OCI-LY1 (cell line): Measurements from ENCODE around the gene ANKDD1B.

Experiments used
- CTCF ChIP-seq: fragments of 200-600 bp; sonication (generic), shearing (Covaris generic); IDR thresholded peaks from 2 replicates; pipeline ENCODE4 v1.5.1; 2017; ENCODE audit warnings: mild to moderate bottlenecking, antibody characterized with exemption, low read length, moderate library complexity, mixed read lengths
- EZH2 ChIP-seq: fragments of 200-600 bp; sonication (generic), shearing (Covaris generic); IDR thresholded peaks from 2 replicates; pipeline ENCODE4 v1.8.0; 2017; ENCODE audit warnings: borderline replicate concordance, mixed run types, mild to moderate bottlenecking, antibody characterized with exemption, low read length, moderate library complexity, mixed read lengths

GRCh38 chr5:75670577-75670976 is 59.3 kb downstream of the ANKDD1B start:
- TF ChIP-seq CTCF (no peak), EZH2 (no peak)
